GM12878 (cell line): ENCODE measurements around the gene TXLNA.

Experiments
- ATF2 ChIP-seq: IDR thresholded peaks from 2 replicates; pipeline ENCODE4 v1.6.1; 2012; ENCODE audit warnings: low read length, inconsistent platforms
- CTCF ChIP-seq, 3 experiments: IDR thresholded peaks in 2 of 3; conservative IDR thresholded peaks in 1 of 3; 2 replicates each; pipeline ENCODE4 v1.5.1; 2011; ENCODE audit warnings: low read depth in 3 of 3, low read length in 3 of 3, mild to moderate bottlenecking in 3 of 3, control low read depth in 2 of 3, moderate library complexity in 2 of 3, inconsistent platforms in 1 of 3, mixed read lengths in 1 of 3; ENCODE audit not compliant: control insufficient read depth in 2 of 3, insufficient read depth in 1 of 3; ENCODE audit errors: extremely low read depth in 1 of 3
- ELK1 ChIP-seq: IDR thresholded peaks from 2 replicates; pipeline ENCODE4 v1.6.1; 2012; ENCODE audit warnings: low read depth, low read length, improper control_type of control experiment
- MAX ChIP-seq: IDR thresholded peaks from 2 replicates; pipeline ENCODE4 v1.6.1; 2012; ENCODE audit warnings: low read depth, low read length, improper control_type of control experiment
- MXI1 ChIP-seq: fragments of 150-350 bp; IDR thresholded peaks from 2 replicates; pipeline ENCODE4 v1.6.1; 2011; ENCODE audit warnings: low read depth, mild to moderate bottlenecking, inconsistent platforms, low read length, improper control_type of control experiment
- NR2C1 ChIP-seq: fragments of 450-650 bp; IDR thresholded peaks from 2 replicates; pipeline ENCODE4 v1.6.1; 2017; ENCODE audit warnings: antibody characterized with exemption, mild to moderate bottlenecking, moderate library complexity
- NRF1 ChIP-seq: conservative IDR thresholded peaks from 2 replicates; pipeline ENCODE4 v1.6.1; 2011; ENCODE audit warnings: mild to moderate bottlenecking, low read depth, low read length, improper control_type of control experiment
- POLR2AphosphoS2 ChIP-seq: IDR thresholded peaks from 2 replicates; pipeline ENCODE4 v1.6.1; 2011; ENCODE audit warnings: low read depth, mild to moderate bottlenecking, low read length, improper control_type of control experiment, moderate library complexity
- RFX5 ChIP-seq: IDR thresholded peaks from 2 replicates; pipeline ENCODE4 v1.6.1; 2011; ENCODE audit warnings: low read depth, low read length, improper control_type of control experiment
- TCF7 ChIP-seq: IDR thresholded peaks from 2 replicates; pipeline ENCODE4 v1.6.1; 2014; ENCODE audit warnings: antibody characterized with exemption, borderline replicate concordance
- ZNF274 ChIP-seq: IDR thresholded peaks from one replicate; pipeline ENCODE4 v1.8.0; 2011; ENCODE audit not compliant: insufficient read length, insufficient read depth

GRCh38 chr1:32221581-32221979, 42.1 kb downstream of the TXLNA start:
- TF ChIP-seq NR2C1 (no peak), ZNF274 (no peak), NRF1 (no peak), ATF2 (no peak), CTCF (IDR thresholded peaks at IDR 0.05 in 2 of 3, conservative IDR thresholded peaks at IDR 0.05 in 1 of 3; ENCODE audit: control insufficient read depth in 2 of 3, extremely low read depth in 1 of 3, insufficient read depth in 1 of 3, low read depth in 3 of 3, low read length in 3 of 3) (no peak), MAX (no peak), RFX5 (no peak), ELK1 (no peak), MXI1 (no peak), TCF7 (no peak), POLR2AphosphoS2 (no peak)
